GM12892 (cell line): ENCODE results near the gene OR4A15.

Source experiments
- POLR2A ChIP-seq: IDR thresholded peaks from 2 replicates; pipeline ENCODE4 v1.6.1; 2011; ENCODE audit warnings: low read depth, low read length, control low read depth
- POLR2AphosphoS5 ChIP-seq: IDR thresholded peaks from 2 replicates; pipeline ENCODE4 v1.6.1; 2011; ENCODE audit warnings: low read depth, low read length, control low read depth
- TAF1 ChIP-seq: IDR thresholded peaks from 2 replicates; pipeline ENCODE4 v1.6.1; 2011; ENCODE audit warnings: low read depth, mild to moderate bottlenecking, control low read depth, low read length, borderline replicate concordance

DNA sequence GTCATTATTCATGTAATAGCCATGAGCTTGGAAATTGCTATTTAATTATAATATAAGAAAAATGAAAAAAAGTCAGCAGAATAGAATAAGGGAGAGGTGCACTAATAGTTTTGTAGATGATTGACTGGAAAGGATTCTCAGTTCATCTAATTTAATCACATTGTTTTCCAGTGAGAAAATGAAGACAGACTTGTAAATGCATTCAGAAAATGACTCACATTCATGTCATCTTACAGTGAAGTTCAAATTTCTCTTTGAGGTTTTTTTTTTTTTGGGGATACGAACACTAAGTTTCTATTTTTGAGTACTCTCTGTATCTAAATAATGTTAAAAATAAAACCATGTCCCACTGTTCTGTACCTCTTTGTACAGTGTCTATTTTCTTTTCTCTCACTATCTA is 43.3 kb upstream of the OR4A15 start:
- TF ChIP-seq POLR2AphosphoS5 (no peak), POLR2A (no peak), TAF1 (no peak)
